ENCODE measurements around the gene ATXN1. TPM values are rescaled to one million over a fixed set of nuclear protein-coding genes. Genes with fewer than 3 reads are reported as not detected.
"Not testable (repeated sequence)": the region's sequence is repeated elsewhere in the genome, so short reads cannot be mapped to it uniquely, and the experiment has no call there.

ATXN1 gene
- total RNA-seq, 4 donors from 2014 or later: 26.4 to 46.4 (median 36.1) TPM

DNA sequence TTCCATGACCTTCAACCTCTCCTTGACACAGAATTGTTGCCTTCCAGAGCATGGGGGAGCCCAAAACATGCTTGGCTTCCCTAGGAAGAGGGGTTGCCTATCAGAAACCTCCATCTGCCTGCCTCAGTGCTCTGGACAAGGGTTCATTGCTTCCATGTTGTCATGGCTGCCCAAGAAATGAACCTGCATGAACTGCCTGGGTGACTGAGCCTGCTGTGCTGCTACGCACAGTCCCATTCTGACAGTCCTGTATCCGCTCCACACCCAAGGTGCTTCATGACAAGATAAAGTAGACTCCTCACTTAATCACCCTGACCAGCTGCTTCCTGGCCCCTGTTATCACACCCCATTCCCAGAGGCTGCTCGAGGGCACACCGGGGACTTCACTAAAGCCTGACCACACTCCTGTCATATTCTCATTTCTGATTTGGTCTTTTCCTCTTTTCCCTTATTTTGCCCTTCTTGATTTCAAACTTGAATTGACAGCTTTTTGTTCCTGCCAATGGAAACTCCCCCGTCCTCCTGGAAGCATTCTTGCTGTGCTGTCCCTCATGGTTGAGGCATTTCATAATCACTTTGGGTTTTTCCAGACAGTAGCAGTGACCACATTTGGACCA lies 491.0 kb downstream of the ATXN1 start:
- TF ChIP-seq CTCF (IDR thresholded peaks at IDR 0.05): no peak
- DNase-seq (ENCODE audit: low spot score) (no peak), ATAC-seq (ENCODE audit: low FRiP score) (no peak)

DNA sequence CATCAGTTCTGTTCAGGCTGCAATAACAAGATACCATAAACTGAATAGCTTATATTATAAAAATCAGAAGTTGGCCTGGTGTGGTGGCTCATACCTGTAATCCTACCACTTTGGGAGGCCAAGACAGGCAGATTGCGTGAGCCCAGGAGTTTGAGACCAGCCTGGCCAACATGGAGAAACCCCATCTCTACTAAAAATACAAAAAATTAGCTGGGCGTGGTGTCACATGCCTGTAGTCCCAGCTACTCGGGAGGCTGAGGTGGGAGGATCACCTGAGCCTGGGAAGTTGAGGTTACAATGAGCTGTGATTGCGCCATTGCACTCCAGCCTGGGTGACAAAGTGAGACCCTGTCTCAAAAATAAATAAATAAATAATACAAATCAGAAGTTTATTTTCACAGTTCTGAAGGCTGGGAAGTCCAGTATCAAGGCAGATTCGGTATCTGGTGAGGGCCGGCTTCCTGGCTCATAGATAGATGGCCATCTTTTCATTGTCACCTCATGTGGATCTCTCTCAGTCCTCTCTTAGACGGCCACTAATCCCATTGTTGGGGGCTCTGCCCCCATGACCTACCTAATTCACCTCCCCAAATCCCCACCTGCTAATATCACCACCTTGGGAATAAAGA lies 491.7 kb downstream of the ATXN1 start:
- not testable (repeated sequence) for ATAC-seq (ENCODE audit: low FRiP score); DNase-seq (ENCODE audit: low spot score)

DNA sequence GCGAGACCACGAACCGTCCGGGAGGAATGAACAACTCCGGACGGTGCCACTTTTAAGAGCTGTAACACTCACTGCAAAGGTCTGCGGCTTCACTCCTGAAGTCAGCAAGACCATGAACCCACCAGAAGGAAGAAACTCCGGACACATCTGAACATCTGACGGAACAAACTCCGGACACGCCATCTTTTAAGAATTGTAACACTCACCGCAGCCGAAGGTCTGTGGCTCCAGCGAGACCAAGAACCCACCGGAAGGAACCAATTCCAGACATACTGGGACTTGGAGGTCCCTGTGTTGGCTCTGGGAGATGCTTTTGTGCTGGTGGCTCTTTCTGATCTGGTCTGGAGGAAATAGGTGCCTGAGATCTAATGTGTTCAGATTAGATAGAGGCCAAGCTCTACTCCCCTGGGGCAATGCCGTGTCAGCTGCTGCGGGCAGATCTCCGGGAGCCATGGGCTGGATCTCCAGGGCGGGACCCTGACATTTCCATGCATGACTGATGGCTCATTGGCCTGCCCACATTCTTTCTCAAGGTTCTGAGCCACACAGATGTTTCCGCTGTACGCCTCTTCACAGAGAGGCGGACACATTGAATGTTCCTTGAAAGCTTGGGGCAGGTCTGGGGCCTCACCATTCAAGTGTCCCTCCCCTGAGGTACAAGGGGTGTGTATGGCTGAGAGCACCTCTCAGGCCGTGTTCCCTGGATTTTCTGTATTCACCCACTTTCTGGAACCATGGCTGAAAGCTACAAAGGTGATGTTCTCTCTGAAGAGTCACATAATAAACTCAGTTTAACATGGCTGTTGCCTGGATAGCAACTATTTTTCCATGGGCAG lies 493.6 kb downstream of the ATXN1 start:
- ATAC-seq (ENCODE audit: low FRiP score): no peak
- no peak for TF ChIP-seq CTCF (IDR thresholded peaks at IDR 0.05)

GRCh38 chr6:16265351-16266341 lies 495.6 kb downstream of the ATXN1 start:
- no peak for ATAC-seq (ENCODE audit: low FRiP score)
- no peak for TF ChIP-seq CTCF (IDR thresholded peaks at IDR 0.05)
- no peak for DNase-seq (ENCODE audit: low spot score)

More for the DNA sequence above, 493.6 kb downstream of the ATXN1 start:
- DNase-seq (ENCODE audit: low spot score): no peak

DNA sequence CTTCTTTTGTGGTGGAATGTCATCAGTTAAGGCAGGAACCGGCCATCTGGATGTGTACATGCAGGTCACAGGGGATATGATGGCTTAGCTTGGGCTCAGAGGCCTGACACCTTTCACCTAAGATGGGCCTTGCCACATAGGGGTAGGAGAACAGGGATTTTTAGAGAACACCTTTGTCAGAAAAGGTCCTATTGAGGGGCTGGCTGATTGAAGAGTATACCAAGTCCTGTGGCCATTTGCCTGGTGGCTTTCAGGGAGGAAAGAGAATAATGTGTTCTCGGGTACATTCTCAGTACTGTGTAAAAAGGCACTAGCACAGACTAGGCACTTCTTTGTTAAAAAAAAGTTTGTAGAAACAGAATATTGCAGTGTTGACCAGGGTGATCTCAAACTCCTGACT lies 496.5 kb downstream of the ATXN1 start:
- ATAC-seq (ENCODE audit: low FRiP score) (no peak), DNase-seq (ENCODE audit: low spot score) (no peak)
- TF ChIP-seq CTCF (IDR thresholded peaks at IDR 0.05): no peak

GRCh38 chr6:16263464-16264099 lies 497.7 kb downstream of the ATXN1 start:
- ATAC-seq (ENCODE audit: low FRiP score); DNase-seq (ENCODE audit: low spot score): not testable (repeated sequence)

- not testable (repeated sequence) for DNase-seq (ENCODE audit: low spot score); ATAC-seq (ENCODE audit: low FRiP score)
Observed at GRCh38 chr6:16262773-16263172, 498.5 kb downstream of the ATXN1 start.

GRCh38 chr6:16260602-16261001 lies 500.7 kb downstream of the ATXN1 start:
- not testable (repeated sequence) for ATAC-seq (ENCODE audit: low FRiP score); DNase-seq (ENCODE audit: low spot score)

DNA sequence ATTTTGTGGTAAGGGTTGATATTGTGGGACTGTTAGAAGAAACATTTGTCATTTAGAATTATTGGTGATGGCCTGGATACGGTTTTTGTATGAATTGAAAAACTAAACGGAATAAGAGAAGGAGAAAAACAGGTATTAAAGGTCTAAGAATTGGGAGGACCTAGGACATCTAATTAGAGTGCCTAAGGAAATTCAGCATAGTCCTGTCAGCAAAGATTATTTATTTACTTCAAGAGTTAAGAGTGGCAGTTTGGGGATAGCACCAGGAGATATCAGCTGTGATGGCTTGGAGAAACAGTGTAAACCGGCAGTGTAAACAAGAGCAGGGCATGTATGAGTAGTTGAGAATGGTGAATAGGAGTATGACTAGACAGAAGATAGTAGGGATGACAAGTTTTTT lies 501.7 kb downstream of the ATXN1 start:
- ATAC-seq (ENCODE audit: low FRiP score); DNase-seq (ENCODE audit: low spot score): not testable (repeated sequence)
